SK-N-SH treated with all-trans-retinoic acid at 6 μM for 48 hours (cell line): ENCODE data around the gene TNNI3K.

Experiments used
- ATAC-seq: fragments of 200-7000 bp; cut with Tn5 transposase; 3 replicates; pipeline ENCODE4 v1.9.1; 2020; ENCODE audit warnings: mild to moderate bottlenecking, moderate library complexity
- ARNTL ChIP-seq: fragments of 450-650 bp; formaldehyde crosslinking; IDR thresholded peaks from 2 replicates; pipeline ENCODE4 v1.5.0; 2020; ENCODE audit warnings: low read depth, mild to moderate bottlenecking, moderate library complexity, borderline replicate concordance
- BACH2 ChIP-seq: fragments of 250-450 bp; sonication (Bioruptor Pico); IDR thresholded peaks from 2 replicates; pipeline ENCODE4 v1.9.0; 2021; ENCODE audit warnings: mild to moderate bottlenecking, borderline replicate concordance
- CREB5 ChIP-seq: fragments of 250-450 bp; sonication (Bioruptor Pico); IDR thresholded peaks from 2 replicates; pipeline ENCODE4 v1.5.1; 2020; ENCODE audit warnings: low read depth, mild to moderate bottlenecking, moderate library complexity
- CSDC2 ChIP-seq: fragments of 250-450 bp; sonication (Bioruptor Pico); IDR thresholded peaks from 2 replicates; pipeline ENCODE4 v1.5.0; 2020; ENCODE audit warnings: mild to moderate bottlenecking, moderate library complexity
- ESRRG ChIP-seq: fragments of 250-450 bp; sonication (Bioruptor Pico); IDR thresholded peaks from 2 replicates; pipeline ENCODE4 v1.6.1; 2021; ENCODE audit warnings: mild to moderate bottlenecking
- GLIS3 ChIP-seq: fragments of 250-450 bp; sonication (Bioruptor Pico); IDR thresholded peaks from 2 replicates; pipeline ENCODE4 v1.5.0; 2020; ENCODE audit warnings: mild to moderate bottlenecking, moderate library complexity
- ISL1 ChIP-seq: fragments of 250-450 bp; sonication (Bioruptor Pico); IDR thresholded peaks from 2 replicates; pipeline ENCODE4 v2.1.2; 2022; ENCODE audit warnings: mild to moderate bottlenecking, moderate library complexity
- PATZ1 ChIP-seq: fragments of 250-450 bp; sonication (Bioruptor Pico); IDR thresholded peaks from 2 replicates; pipeline ENCODE4 v1.8.0; 2020; ENCODE audit warnings: mild to moderate bottlenecking, moderate library complexity, borderline replicate concordance
- POU6F1 ChIP-seq: fragments of 250-450 bp; sonication (Bioruptor Pico); IDR thresholded peaks from 2 replicates; pipeline ENCODE4 v1.8.0; 2021; ENCODE audit warnings: low read depth, mild to moderate bottlenecking, moderate library complexity, borderline replicate concordance
- SNAI2 ChIP-seq: fragments of 250-450 bp; sonication (Bioruptor Pico); IDR thresholded peaks from 2 replicates; pipeline ENCODE4 v1.5.0; 2020; ENCODE audit warnings: mild to moderate bottlenecking, moderate library complexity
- TCF4 ChIP-seq: fragments of 250-450 bp; sonication (Bioruptor Pico); IDR thresholded peaks from 2 replicates; pipeline ENCODE4 v1.8.0; 2021; ENCODE audit warnings: mild to moderate bottlenecking, moderate library complexity, borderline replicate concordance
- TOX ChIP-seq: fragments of 250-450 bp; sonication (Bioruptor Pico); IDR thresholded peaks from 2 replicates; pipeline ENCODE4 v1.8.0; 2021; ENCODE audit warnings: mild to moderate bottlenecking, moderate library complexity, borderline replicate concordance
- TSHZ2 ChIP-seq: fragments of 250-450 bp; sonication (Bioruptor Pico); IDR thresholded peaks from 2 replicates; pipeline ENCODE4 v1.5.0; 2020; ENCODE audit warnings: mild to moderate bottlenecking, moderate library complexity
- ZNF565 ChIP-seq: fragments of 450-650 bp; formaldehyde crosslinking; conservative IDR thresholded peaks from 2 replicates; pipeline ENCODE4 v1.5.0; 2020; ENCODE audit warnings: low read depth, mild to moderate bottlenecking, moderate library complexity
- ZNF8 ChIP-seq: fragments of 450-650 bp; formaldehyde crosslinking; IDR thresholded peaks from 2 replicates; pipeline ENCODE4 v1.5.0; 2020; ENCODE audit warnings: mild to moderate bottlenecking, moderate library complexity

Gene TNNI3K

GRCh38 chr1:74513411-74514300 lies 278.5 kb downstream of the TNNI3K start:
- TF ChIP-seq ISL1 (CRISPR knock-in tag) (peak; percentile 73), TCF4 (CRISPR knock-in tag) (no peak), ZNF565 (no peak), PATZ1 (CRISPR knock-in tag) (no peak), GLIS3 (CRISPR knock-in tag) (no peak), SNAI2 (CRISPR knock-in tag) (no peak)
- TF ChIP-seq, all 23 proteins: peak for 1
- no peak for ATAC-seq

GRCh38 chr1:74517599-74518051 lies 282.4 kb downstream of the TNNI3K start:
- ATAC-seq, result no peak

More at GRCh38 chr1:74517599-74518051, 282.4 kb downstream of the TNNI3K start:
- TF ChIP-seq ZNF565 (no peak), TSHZ2 (CRISPR knock-in tag) (no peak), POU6F1 (CRISPR knock-in tag) (no peak), BACH2 (CRISPR knock-in tag) (no peak), GLIS3 (CRISPR knock-in tag) (no peak), PATZ1 (CRISPR knock-in tag) (no peak), CSDC2 (CRISPR knock-in tag) (no peak), CREB5 (CRISPR knock-in tag) (no peak), ZNF8 (CRISPR knock-in tag) (no peak), ARNTL (no peak), TOX (CRISPR knock-in tag) (no peak), ESRRG (CRISPR knock-in tag) (no peak)
